ENCODE results near the gene NAPB.

NAPB gene

DNA sequence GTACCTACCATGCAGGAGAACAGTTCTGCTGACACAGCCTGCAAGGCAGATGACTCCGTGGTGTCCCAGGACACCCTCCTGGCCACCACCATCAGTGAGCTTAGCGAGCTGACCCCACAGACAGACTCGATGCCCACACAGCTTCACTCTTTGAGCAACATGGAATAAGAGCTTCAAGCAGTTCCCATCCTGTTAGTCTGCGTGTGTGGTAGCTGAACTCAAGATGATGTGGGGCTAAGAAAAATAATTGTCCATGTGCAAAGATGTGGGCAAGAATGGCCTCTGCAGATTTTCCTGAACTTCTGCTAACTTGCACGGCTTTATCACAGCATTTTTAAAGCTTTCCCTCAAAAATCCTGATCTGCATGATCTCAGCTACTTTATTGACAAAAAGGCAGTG, 51.0 kb downstream of the NAPB start:
- Histone ChIP-seq H3K4me3 (ENCODE audit: low read length in 2 of 2) (no peak overlapping the region), H3K9me3 (ENCODE audit: control insufficient read depth in 2 of 2, low read length in 2 of 2) (no peaks in the 10 kb centered on the region), H3K9ac (ENCODE audit: low read depth in 1 of 2, low read length in 2 of 2) (no peak overlapping the region), H3K4me1 (ENCODE audit: control insufficient read depth in 2 of 2, insufficient read depth in 2 of 2, low read length in 2 of 2) (peaks cover 0 to 6% of the 10 kb centered on the region in 2 donors), H3K27me3 (ENCODE audit: control insufficient read depth in 2 of 2, insufficient read depth in 2 of 2, low read length in 2 of 2) (no peaks in the 10 kb centered on the region), H3K36me3 (ENCODE audit: control insufficient read depth in 2 of 2, insufficient read depth in 2 of 2, low read length in 2 of 2) (peaks cover 48 to 57% of the 10 kb centered on the region in 2 donors), H3K27ac (ENCODE audit: low read depth in 2 of 2, low read length in 2 of 2) (no peak overlapping the region)

DNA sequence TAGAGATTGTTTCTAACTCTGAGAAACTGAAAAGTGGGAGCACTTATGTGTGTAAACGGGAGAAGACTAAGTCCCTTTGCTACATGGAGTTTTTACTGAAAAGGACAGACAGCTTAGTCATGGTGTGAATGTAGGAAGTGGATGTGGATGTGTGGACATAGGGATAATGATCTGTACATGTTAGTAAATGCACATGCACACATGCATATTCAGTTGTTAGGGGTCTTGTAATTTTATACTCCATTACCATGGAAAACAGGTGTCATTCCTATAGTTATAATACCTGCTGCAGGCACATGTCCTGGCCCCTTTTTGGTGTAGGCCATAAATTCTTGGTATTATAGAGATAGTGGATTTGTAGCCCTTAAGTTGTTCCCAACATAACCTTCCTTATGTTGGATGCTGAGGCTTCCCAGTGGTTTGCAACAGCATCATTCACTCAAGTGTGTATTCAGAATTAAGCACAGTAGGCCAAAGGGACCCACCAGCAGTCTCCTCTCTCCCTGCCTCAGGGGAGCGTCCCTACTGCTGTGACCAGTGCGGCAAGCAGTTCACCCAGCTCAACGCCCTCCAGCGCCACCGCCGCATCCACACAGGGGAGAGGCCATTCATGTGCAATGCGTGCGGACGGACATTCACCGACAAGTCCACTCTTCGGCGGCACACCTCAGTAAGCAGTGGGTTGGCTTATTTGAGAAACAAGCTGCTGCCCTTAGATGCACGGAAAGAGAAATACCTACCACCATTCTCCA, 52.0 kb downstream of the NAPB start:
- Histone ChIP-seq H3K27ac (ENCODE audit: low read depth in 2 of 2, low read length in 2 of 2) (no peak overlapping the region), H3K27me3 (ENCODE audit: control insufficient read depth in 2 of 2, insufficient read depth in 2 of 2, low read length in 2 of 2) (no peaks in the 10 kb centered on the region), H3K36me3 (ENCODE audit: control insufficient read depth in 2 of 2, insufficient read depth in 2 of 2, low read length in 2 of 2) (peaks cover 57 to 58% of the 10 kb centered on the region in 2 donors), H3K9ac (ENCODE audit: low read depth in 1 of 2, low read length in 2 of 2) (no peak overlapping the region), H3K4me1 (ENCODE audit: control insufficient read depth in 2 of 2, insufficient read depth in 2 of 2, low read length in 2 of 2) (peaks cover 0 to 6% of the 10 kb centered on the region in 2 donors), H3K4me3 (ENCODE audit: low read length in 2 of 2) (no peak overlapping the region), H3K9me3 (ENCODE audit: control insufficient read depth in 2 of 2, low read length in 2 of 2) (no peaks in the 10 kb centered on the region)

DNA sequence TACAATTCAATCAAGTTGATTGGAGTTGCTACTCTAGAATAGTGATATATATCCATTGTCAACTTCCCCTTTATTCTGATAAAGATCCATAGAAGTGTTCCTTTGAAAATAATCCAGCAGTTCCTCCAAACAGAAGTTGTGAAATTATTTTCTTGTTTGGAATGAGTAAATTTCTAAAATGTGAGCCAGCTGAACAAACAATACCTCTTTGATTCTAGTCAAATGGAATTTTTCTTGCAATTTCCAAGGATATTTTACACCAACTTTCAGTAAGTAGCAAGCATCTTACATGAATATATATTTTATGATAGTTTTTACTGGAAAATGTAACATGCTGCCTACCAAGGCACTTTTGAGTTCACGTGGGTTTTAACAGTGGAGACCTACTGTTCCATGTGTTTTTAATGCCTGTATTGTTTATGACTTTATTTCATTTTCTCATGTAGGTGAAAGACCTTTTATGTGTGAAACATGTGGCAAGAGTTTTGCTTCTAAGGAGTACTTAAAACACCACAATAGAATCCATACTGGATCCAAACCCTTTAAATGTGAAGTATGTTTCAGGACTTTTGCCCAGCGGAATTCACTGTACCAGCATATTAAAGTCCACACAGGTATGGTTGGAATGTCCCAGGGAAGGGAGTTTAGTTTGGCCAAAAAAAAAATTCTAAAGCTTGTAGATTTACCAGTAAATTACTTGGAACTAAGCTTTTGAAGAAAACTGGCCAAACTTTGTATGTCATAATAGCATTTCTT, 52.8 kb downstream of the NAPB start:
- no peaks in the 10 kb centered on the region for H3K9me3 ChIP-seq (ENCODE audit: control insufficient read depth in 2 of 2, low read length in 2 of 2)
- peaks cover under 1 to 6% of the 10 kb centered on the region in 2 donors for H3K4me1 ChIP-seq (ENCODE audit: control insufficient read depth in 2 of 2, insufficient read depth in 2 of 2, low read length in 2 of 2)
- no peak overlapping the region for H3K4me3 ChIP-seq (ENCODE audit: low read length in 2 of 2)
- no peak overlapping the region for H3K9ac ChIP-seq (ENCODE audit: low read depth in 1 of 2, low read length in 2 of 2)
- no peak overlapping the region for H3K27ac ChIP-seq (ENCODE audit: low read depth in 2 of 2, low read length in 2 of 2)
- no peaks in the 10 kb centered on the region for H3K27me3 ChIP-seq (ENCODE audit: control insufficient read depth in 2 of 2, insufficient read depth in 2 of 2, low read length in 2 of 2)
- H3K36me3 ChIP-seq (ENCODE audit: control insufficient read depth in 2 of 2, insufficient read depth in 2 of 2, low read length in 2 of 2) = peaks cover 53 to 56% of the 10 kb centered on the region in 2 donors

DNA sequence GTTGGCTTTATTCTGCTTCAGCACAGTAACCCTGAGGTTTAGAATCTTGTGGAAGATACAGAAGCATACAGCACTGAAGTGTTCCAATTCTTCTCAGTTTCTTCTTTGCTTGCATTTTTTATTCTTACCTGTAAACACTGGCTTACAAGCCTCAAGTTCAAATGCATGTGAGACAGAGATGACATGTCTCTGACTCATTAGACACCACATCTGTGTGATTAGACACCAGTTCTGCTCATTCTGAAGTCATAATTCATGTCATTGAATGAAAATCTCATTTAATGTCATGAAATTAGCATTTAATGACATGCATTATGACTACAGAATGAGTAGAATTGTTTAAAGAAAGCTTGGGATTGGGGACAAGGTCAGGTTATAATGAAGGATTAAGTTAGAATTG, 53.5 kb downstream of the NAPB start:
- Histone ChIP-seq H3K9ac (ENCODE audit: low read depth in 1 of 2, low read length in 2 of 2) (no peak overlapping the region), H3K4me3 (ENCODE audit: low read length in 2 of 2) (no peak overlapping the region), H3K4me1 (ENCODE audit: control insufficient read depth in 2 of 2, insufficient read depth in 2 of 2, low read length in 2 of 2) (peaks cover 6 to 13% of the 10 kb centered on the region in 2 donors), H3K27ac (ENCODE audit: low read depth in 2 of 2, low read length in 2 of 2) (no peak overlapping the region), H3K27me3 (ENCODE audit: control insufficient read depth in 2 of 2, insufficient read depth in 2 of 2, low read length in 2 of 2) (no peaks in the 10 kb centered on the region), H3K36me3 (ENCODE audit: control insufficient read depth in 2 of 2, insufficient read depth in 2 of 2, low read length in 2 of 2) (peaks cover 46 to 50% of the 10 kb centered on the region in 2 donors), H3K9me3 (ENCODE audit: control insufficient read depth in 2 of 2, low read length in 2 of 2) (no peaks in the 10 kb centered on the region)

DNA sequence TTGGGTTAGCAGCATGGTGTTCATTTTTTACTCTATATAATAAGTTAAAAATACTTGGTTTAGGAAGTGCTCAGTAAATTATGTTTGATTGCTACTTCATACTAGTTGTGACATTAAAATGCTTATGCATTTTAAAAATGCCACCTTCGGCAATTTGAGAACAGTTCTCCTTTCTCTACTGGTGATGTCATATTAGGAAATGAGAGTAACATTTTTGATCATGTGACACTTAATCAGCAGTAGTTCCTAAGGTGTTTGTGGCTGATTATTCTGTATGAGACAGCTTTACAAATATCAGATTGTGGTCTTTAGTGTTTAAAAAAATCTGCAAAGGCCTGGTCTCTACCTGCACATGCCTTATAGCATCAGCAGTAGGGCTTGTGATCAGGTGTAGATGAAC, 54.9 kb downstream of the NAPB start:
- no peaks in the 10 kb centered on the region for H3K27me3 ChIP-seq (ENCODE audit: control insufficient read depth in 2 of 2, insufficient read depth in 2 of 2, low read length in 2 of 2)
- no peak overlapping the region for H3K27ac ChIP-seq (ENCODE audit: low read depth in 2 of 2, low read length in 2 of 2)
- no peak overlapping the region for H3K9ac ChIP-seq (ENCODE audit: low read depth in 1 of 2, low read length in 2 of 2)
- peaks cover 36 to 45% of the 10 kb centered on the region in 2 donors for H3K36me3 ChIP-seq (ENCODE audit: control insufficient read depth in 2 of 2, insufficient read depth in 2 of 2, low read length in 2 of 2)
- H3K9me3 ChIP-seq (ENCODE audit: control insufficient read depth in 2 of 2, low read length in 2 of 2) = no peaks in the 10 kb centered on the region
- H3K4me3 ChIP-seq (ENCODE audit: low read length in 2 of 2) = no peak overlapping the region
- peaks cover 6 to 17% of the 10 kb centered on the region in 2 donors for H3K4me1 ChIP-seq (ENCODE audit: control insufficient read depth in 2 of 2, insufficient read depth in 2 of 2, low read length in 2 of 2)

DNA sequence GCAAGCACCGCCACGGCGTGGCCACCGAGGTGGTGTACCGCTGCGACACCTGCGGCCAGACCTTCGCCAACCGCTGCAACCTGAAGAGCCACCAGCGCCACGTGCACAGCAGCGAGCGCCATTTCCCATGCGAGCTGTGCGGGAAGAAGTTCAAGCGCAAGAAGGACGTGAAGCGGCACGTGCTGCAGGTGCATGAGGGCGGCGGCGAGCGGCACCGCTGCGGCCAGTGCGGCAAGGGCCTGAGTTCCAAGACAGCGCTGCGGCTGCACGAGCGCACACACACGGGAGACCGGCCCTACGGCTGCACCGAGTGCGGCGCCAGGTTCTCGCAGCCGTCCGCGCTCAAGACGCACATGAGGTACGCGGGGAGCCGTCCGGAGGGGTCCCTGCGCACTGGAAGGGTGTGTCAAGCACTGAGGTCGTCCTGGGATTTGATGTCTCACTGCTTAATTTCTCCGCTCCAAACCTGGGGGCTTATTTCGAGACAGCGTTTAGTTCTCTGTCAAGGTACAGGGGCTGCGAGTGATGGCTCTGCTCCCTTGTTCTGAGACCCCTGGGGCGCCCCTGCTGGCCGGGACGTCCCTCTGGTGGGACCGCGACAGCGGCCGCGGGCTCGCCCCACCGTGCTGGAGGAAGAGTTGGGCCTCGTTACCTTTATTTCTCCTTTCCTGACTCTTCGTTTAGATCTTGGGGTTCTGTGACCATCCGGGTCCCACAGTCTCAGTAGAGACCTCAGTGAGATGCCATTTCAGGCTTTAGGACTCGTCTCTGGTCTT, 55.7 kb downstream of the NAPB start:
- Histone ChIP-seq H3K27ac (ENCODE audit: low read depth in 2 of 2, low read length in 2 of 2) (no peak overlapping the region), H3K4me1 (ENCODE audit: control insufficient read depth in 2 of 2, insufficient read depth in 2 of 2, low read length in 2 of 2) (peaks cover 12 to 24% of the 10 kb centered on the region in 2 donors), H3K9ac (ENCODE audit: low read depth in 1 of 2, low read length in 2 of 2) (no peak overlapping the region)

DNA sequence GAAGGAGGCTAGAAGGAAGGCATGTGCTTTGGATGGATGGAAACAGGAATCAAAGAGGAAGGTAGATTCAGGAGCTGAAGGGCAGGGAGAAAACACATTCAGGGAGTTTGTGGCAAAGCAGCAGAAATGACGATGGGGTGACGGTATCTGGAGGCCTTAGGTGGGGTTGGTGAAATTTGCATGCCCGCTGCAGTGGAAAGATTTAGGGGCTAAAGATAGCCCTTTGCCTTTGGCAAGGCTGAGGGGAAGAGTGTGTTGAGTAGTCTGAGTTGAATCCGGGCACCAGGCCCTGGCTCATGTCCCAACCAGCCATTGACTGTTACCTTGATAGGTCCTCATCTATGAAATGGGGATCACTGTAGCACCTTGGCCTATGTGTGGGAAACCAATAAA, 58.0 kb downstream of the NAPB start:
- H3K9me3 ChIP-seq (ENCODE audit: control insufficient read depth in 2 of 2, low read length in 2 of 2) = no peaks in the 10 kb centered on the region
- no peaks in the 10 kb centered on the region for H3K27me3 ChIP-seq (ENCODE audit: control insufficient read depth in 2 of 2, insufficient read depth in 2 of 2, low read length in 2 of 2)
- peak overlapping the region in 1 of 2 donors; percentile 75 for H3K9ac ChIP-seq (ENCODE audit: low read depth in 1 of 2, low read length in 2 of 2)
- peaks cover 23 to 36% of the 10 kb centered on the region in 2 donors for H3K4me1 ChIP-seq (ENCODE audit: control insufficient read depth in 2 of 2, insufficient read depth in 2 of 2, low read length in 2 of 2)
- peak overlapping the region; percentile 80 to 83 for H3K4me3 ChIP-seq (ENCODE audit: low read length in 2 of 2)
- peaks cover 9 to 20% of the 10 kb centered on the region in 2 donors for H3K36me3 ChIP-seq (ENCODE audit: control insufficient read depth in 2 of 2, insufficient read depth in 2 of 2, low read length in 2 of 2)
- peak overlapping the region in 1 of 2 donors; percentile 99 for H3K27ac ChIP-seq (ENCODE audit: low read depth in 2 of 2, low read length in 2 of 2)

More for the DNA sequence above, 55.7 kb downstream of the NAPB start:
- H3K9me3 ChIP-seq (ENCODE audit: control insufficient read depth in 2 of 2, low read length in 2 of 2) = no peaks in the 10 kb centered on the region
- peaks cover 30 to 38% of the 10 kb centered on the region in 2 donors for H3K36me3 ChIP-seq (ENCODE audit: control insufficient read depth in 2 of 2, insufficient read depth in 2 of 2, low read length in 2 of 2)
- no peaks in the 10 kb centered on the region for H3K27me3 ChIP-seq (ENCODE audit: control insufficient read depth in 2 of 2, insufficient read depth in 2 of 2, low read length in 2 of 2)
- H3K4me3 ChIP-seq (ENCODE audit: low read length in 2 of 2) = no peak overlapping the region

DNA sequence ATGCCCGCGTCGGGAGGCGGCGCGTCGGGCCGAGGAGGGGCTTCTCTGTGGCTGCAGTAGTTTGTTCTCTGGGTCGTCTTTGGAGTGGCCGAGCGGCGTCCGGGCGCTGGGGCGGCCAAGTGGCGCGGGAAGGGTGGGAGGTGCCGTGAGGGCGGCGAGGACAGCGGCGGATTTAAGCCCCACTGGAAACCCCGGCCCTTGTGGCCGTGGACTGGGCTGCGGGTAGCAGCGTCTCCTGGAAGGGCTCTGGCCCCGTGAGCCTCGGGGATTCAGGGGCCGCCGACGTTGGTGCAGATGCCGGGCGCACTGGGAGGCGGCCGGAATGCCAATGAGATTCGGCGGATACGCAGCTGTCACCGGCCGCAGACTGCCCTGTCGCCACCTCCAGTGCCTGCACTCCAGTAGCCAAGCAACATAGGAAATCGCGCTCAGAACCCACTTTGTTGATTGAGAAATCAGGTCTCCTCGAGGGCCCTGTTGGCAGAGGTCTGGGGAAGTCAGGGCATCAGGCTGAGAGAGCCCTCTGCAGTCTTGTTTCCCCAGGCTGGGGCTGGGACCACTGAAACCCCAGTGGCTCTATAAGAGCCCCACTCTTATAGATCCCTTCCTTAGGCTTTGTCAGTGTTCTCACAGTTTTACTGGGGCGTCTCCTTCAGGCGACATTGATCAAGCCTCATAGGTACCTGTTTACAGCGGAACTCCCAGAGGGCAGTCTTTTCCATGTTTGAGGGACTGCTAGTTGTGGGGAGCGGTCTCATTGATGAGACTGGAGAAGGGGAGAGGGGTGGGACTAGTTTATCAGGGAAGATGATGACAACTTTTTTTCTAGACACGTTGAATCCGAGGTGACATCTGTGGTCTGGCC, 58.7 kb downstream of the NAPB start:
- peaks cover 23 to 36% of the 10 kb centered on the region in 2 donors for H3K4me1 ChIP-seq (ENCODE audit: control insufficient read depth in 2 of 2, insufficient read depth in 2 of 2, low read length in 2 of 2)
- H3K9ac ChIP-seq (ENCODE audit: low read depth in 1 of 2, low read length in 2 of 2) = peak overlapping the region; percentile 75 to 88

More for the DNA sequence above, 58.7 kb downstream of the NAPB start:
- peaks cover 5 to 20% of the 10 kb centered on the region in 2 donors for H3K36me3 ChIP-seq (ENCODE audit: control insufficient read depth in 2 of 2, insufficient read depth in 2 of 2, low read length in 2 of 2)
- H3K27ac ChIP-seq (ENCODE audit: low read depth in 2 of 2, low read length in 2 of 2) = peak overlapping the region; percentile 89 to 99
- no peaks in the 10 kb centered on the region for H3K27me3 ChIP-seq (ENCODE audit: control insufficient read depth in 2 of 2, insufficient read depth in 2 of 2, low read length in 2 of 2)
- H3K4me3 ChIP-seq (ENCODE audit: low read length in 2 of 2) = peak overlapping the region; percentile 80 to 83
- H3K9me3 ChIP-seq (ENCODE audit: control insufficient read depth in 2 of 2, low read length in 2 of 2) = no peaks in the 10 kb centered on the region

All from mucosa of rectum (tissue), 2 donors.